Activated naive CD4-positive, alpha-beta T cell (primary cell): ENCODE data around the gene C7orf25.

Source experiments
- DNase-seq, 4 experiments: peaks; one replicate each; lab custom pipeline; 2025; lab: John Stamatoyannopoulos, UW

Gene C7orf25

GRCh38 chr7:42911454-42912447, at the start of gene C7orf25:
TSS of gene C7orf25 (minus strand) at chr7:42912070. CDS start at chr7:42910900, 1,170 bp downstream.
- DNase-seq = peak; percentile 88 to 94 (median 91)

- DNase-seq = no peak
Measured at GRCh38 chr7:42961170-42961569, 49.3 kb upstream of the C7orf25 start.

- DNase-seq = no peak
Measured at GRCh38 chr7:42960762-42961161, 48.9 kb upstream of the C7orf25 start.

- no peak for DNase-seq
Measured at GRCh38 chr7:42959549-42959948, 47.7 kb upstream of the C7orf25 start.

GRCh38 chr7:42956062-42956461, 44.2 kb upstream of the C7orf25 start:
- no peak for DNase-seq

GRCh38 chr7:42953994-42954393, 42.1 kb upstream of the C7orf25 start:
- DNase-seq = no peak

- DNase-seq = no peak
Measured at GRCh38 chr7:42952328-42952727, 40.5 kb upstream of the C7orf25 start.

- no peak for DNase-seq
Measured at GRCh38 chr7:42950417-42950816, 38.5 kb upstream of the C7orf25 start.

- DNase-seq = no peak
Measured at GRCh38 chr7:42947521-42947920, 35.7 kb upstream of the C7orf25 start.

- no peak for DNase-seq
Measured at GRCh38 chr7:42946627-42946950, 34.7 kb upstream of the C7orf25 start.

- DNase-seq = no peak
Measured at GRCh38 chr7:42945821-42946626, 34.2 kb upstream of the C7orf25 start.

GRCh38 chr7:42940985-42941847, 29.3 kb upstream of the C7orf25 start:
- peak; percentile 42 to 73 (median 61) for DNase-seq

- no peak for DNase-seq
Measured at GRCh38 chr7:42939457-42940240, 27.8 kb upstream of the C7orf25 start.

- DNase-seq = no peak
Measured at GRCh38 chr7:42935861-42936260, 24.0 kb upstream of the C7orf25 start.

- DNase-seq = no peak
Measured at GRCh38 chr7:42934291-42934690, 22.4 kb upstream of the C7orf25 start.

- no peak for DNase-seq
Measured at GRCh38 chr7:42932811-42933591, 21.1 kb upstream of the C7orf25 start.

- peak; percentile 71 to 89 (median 87) for DNase-seq
Measured at GRCh38 chr7:42931834-42932651, 20.2 kb upstream of the C7orf25 start, which contains the start of the genes MRPL32 and PSMA2. TSS of gene MRPL32 (plus strand) at chr7:42932376. CDS start at chr7:42932387, 11 bp downstream. TSS of gene PSMA2 (minus strand) at chr7:42932174. CDS start at chr7:42932158, 16 bp downstream.

GRCh38 chr7:42931447-42931833, 19.6 kb upstream of the C7orf25 start:
- DNase-seq = no peak

- no peak for DNase-seq
Measured at GRCh38 chr7:42930889-42931288, 19.0 kb upstream of the C7orf25 start.
